GM18505 (cell line): Measurements from ENCODE around the gene TMEM8B.

Source experiments
- ATAC-seq: cut with Tn5 transposase; IDR thresholded peaks from one replicate; pipeline ENCODE4 v1.9.1; 2021; ENCODE audit not compliant: unreplicated experiment
- POLR2A ChIP-seq: IDR thresholded peaks from 4 replicates; pipeline ENCODE4 v1.6.1; 2011; ENCODE audit warnings: borderline replicate concordance; ENCODE audit not compliant: insufficient read depth, insufficient read length; ENCODE audit errors: extremely low read depth

Gene TMEM8B

DNA sequence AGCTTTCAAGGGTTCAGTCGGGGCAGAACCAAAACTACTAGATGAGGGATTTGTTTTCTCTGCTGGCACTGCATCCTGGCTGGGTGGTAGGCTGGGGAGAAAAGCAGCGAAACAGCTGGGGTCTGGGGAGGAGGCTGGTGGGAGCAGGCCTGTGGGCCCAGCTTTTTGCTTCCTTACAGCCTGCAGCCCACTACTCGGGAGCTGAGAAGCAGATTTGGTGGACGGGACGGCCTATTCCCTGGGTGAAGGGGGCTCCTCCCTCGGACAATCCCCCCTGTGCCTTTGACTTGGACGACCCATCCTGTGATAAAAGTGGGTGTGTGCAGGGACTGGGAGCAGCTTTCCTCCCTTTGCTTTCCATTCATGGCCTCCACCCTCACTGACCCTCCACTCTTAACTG lies 28.5 kb upstream of the TMEM8B start:
- ATAC-seq, result no peak
- TF ChIP-seq POLR2A, result no peak

- no peak for TF ChIP-seq POLR2A
- no peak for ATAC-seq
These were observed 27.5 kb upstream of the TMEM8B start for GRCh38 chr9:35801328-35802128.

GRCh38 chr9:35806101-35806500 lies 22.9 kb upstream of the TMEM8B start:
- no peak for TF ChIP-seq POLR2A
- ATAC-seq, result no peak

- no peak for ATAC-seq
- no peak for TF ChIP-seq POLR2A
These were observed 20.6 kb upstream of the TMEM8B start for GRCh38 chr9:35808433-35808832.

DNA sequence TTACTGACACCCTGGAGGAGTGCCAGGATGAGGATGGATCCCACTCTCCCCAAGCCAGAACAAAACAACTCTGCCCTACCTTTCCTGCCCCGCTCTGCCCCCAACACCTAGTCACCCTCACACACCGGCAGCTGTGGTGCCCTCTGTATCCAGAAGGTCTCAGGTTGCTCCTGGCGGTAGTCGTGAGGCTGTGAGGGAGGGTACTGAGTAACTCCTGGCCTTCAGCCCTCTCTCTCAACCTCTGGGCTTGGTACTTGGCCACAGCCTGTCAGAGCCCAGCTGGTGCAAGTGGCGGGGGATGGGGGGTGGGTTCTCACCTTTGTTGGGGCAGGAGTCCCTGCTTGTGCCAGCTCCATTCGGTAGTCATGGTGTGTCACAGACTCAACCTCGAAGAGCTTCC lies 18.9 kb upstream of the TMEM8B start:
- no peak for TF ChIP-seq POLR2A
- ATAC-seq, result no peak

- TF ChIP-seq POLR2A, result no peak
These were observed 17.5 kb upstream of the TMEM8B start for GRCh38 chr9:35811381-35812024.

GRCh38 chr9:35812025-35812602 lies 16.9 kb upstream of the TMEM8B start, which contains the start of gene SPAG8:
Gene SPAG8, minus strand, starts transcription at chr9:35812262. Its CDS starts 115 bp downstream, at chr9:35812147.
- ATAC-seq, result peak; percentile 51
- TF ChIP-seq POLR2A, result peak; percentile 51

More at GRCh38 chr9:35811381-35812024, 17.5 kb upstream of the TMEM8B start:
- no peak for ATAC-seq

DNA sequence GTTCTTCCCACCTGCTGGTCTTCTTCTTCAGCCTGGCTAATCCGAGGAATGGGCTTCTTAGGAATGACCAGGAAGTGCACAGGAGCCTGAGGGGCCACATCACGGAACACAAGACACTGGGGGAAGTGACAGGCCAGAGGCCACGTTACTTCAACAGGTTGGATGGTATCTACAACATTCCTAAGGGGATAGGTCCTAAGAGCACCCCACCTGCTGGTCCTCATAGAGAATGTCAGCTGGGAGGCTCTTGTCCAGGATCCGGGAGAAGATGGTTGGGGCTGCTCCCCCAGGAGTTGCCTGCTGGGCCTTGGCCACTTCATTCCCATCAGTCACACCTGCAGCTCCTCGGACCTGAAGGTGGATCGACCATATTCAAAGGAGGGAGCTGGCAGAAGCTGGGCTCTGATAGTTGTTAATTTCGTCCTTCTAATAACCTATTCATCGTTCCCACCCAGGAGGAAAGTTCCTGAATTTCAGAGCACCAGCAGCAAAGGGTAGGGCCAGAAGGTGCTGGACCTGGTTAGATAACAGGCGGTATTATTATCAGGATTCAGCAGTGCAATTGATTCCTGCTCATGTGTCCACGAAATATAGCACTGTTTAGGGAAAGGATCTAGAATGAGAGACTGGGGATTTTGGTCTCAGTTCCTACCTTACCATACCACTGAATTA lies 15.5 kb upstream of the TMEM8B start:
- no peak for ATAC-seq
- TF ChIP-seq POLR2A, result no peak

- ATAC-seq, result peak; percentile 17
- TF ChIP-seq POLR2A, result no peak
These were observed 14.8 kb upstream of the TMEM8B start for GRCh38 chr9:35814106-35814840.

GRCh38 chr9:35814841-35815543 lies 14.0 kb upstream of the TMEM8B start, which contains the start of gene HINT2:
Gene HINT2, minus strand, starts transcription at chr9:35815042. Its CDS starts 63 bp downstream, at chr9:35814979.
- TF ChIP-seq POLR2A, result peak; percentile 93
- peak; percentile 68 for ATAC-seq

DNA sequence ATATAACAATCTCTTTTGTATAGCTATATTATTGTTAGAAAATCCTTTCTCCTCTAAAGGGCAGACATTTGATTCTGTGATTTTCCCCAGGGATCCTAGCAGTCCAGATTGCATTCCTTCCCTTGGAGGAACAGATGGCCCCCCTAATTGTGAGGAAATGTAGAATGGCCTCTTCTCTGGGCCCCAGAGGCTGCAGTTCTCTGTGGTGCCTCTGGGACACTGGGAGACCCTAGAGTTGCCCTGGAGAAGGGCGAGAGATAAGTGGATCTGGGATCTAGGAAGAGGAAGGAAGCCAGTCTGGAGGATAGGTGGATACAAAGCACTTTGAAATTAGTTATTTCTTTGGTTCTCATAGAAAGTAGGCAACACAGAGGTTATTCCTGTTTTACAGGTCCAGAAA lies 12.3 kb upstream of the TMEM8B start:
- ATAC-seq, result no peak
- no peak for TF ChIP-seq POLR2A

- TF ChIP-seq POLR2A, result no peak
- no peak for ATAC-seq
These were observed 10.7 kb upstream of the TMEM8B start for GRCh38 chr9:35818341-35818740.
